Cardiac septum (tissue), 1 donor: ENCODE results near the gene CCDC171. TPM values are rescaled to one million over a fixed set of nuclear protein-coding genes. Genes with fewer than 3 reads are reported as not detected.

Source experiments
- DNase-seq: peaks from one replicate; pipeline ENCODE4 v3.0.0-alpha.2; 2020; ENCODE audit warnings: low spot score
- intact Hi-C: fragments of 100-400 bp; cut with DNase I; formaldehyde crosslinking; loops from one replicate; pipeline ENCODE4 v1.14.0; 2022
- total RNA-seq: library from RNA; stranded (reverse); fragmentation: NEBNext Ultra II Directional; extraction: Animal tissue kit (Norgen Biotek cat#: 25700); gene quantifications from one replicate; pipeline ENCODE4 v1.2.1, GENCODE V29; 2021
- donor health status: DM: no; HTN: no; CAD: no.

The CCDC171 gene
- total RNA-seq, 1 donor from 2014 or later = 2.5 TPM

GRCh38 chr9:16013826-16014225, 461.0 kb downstream of the CCDC171 start:
- DNase-seq = no peak

GRCh38 chr9:16022228-16022627, 469.4 kb downstream of the CCDC171 start:
- intact Hi-C loops = no loop called here
- no peak for DNase-seq

More at GRCh38 chr9:16013826-16014225, 461.0 kb downstream of the CCDC171 start:
- intact Hi-C loops = no loop called here

DNA sequence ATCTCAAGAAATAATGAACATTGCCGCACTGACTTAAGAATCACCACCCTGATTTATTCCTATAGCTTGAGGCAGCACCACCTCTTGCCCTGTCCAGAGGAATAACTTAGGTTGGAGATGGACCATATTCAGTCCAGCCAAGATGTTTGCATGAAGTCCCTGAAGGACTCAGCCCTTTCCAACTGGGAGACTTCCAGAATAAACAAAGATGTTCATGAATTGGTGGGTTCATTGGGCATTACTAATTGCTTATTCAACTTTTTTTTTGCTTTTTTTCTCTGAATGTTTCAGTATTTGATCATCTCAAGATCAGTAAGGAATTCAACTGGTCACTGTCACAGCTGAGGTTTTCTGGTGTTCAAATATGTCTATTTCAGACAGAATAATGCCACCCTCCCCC, 470.6 kb downstream of the CCDC171 start:
- no peak for DNase-seq

More for the DNA sequence above, 470.6 kb downstream of the CCDC171 start:
- intact Hi-C loops = no loop called here

Other genes with a start within 250 kb of the CCDC171 start
- gene TTC39B, start 245.8 kb upstream of the CCDC171 start, total RNA-seq = 3.2 TPM
- gene SNAPC3, start 130.2 kb upstream of the CCDC171 start, total RNA-seq = 31.5 TPM
- gene PSIP1, start 42.1 kb upstream of the CCDC171 start, total RNA-seq = 21.2 TPM